C4-2B (cell line): ENCODE results near the gene USP16.

Experiments used
- CTCF ChIP-seq: fragments of 450-650 bp; conservative IDR thresholded peaks from 2 replicates; pipeline ENCODE4 v1.5.1; 2017; ENCODE audit warnings: mild to moderate bottlenecking
- ZFX ChIP-seq: fragments of 450-650 bp; IDR thresholded peaks from 2 replicates; pipeline ENCODE4 v1.6.1; 2017

- no peak for TF ChIP-seq CTCF
- no peak for TF ChIP-seq ZFX
Observed at GRCh38 chr21:29056005-29056404, 31.5 kb downstream of the USP16 start.
